Stimulated activated CD8-positive, alpha-beta memory T cell treated with anti-CD3 and anti-CD28 coated beads, Interleukin-12 subunit alpha, Interleukin-12 subunit beta, amount 100 ng/mL, for 24 hours (primary cell): ENCODE measurements around the gene ENO4.

Experiments used
- DNase-seq: peaks from one replicate; pipeline ENCODE4 v3.0.0-alpha.2; 2020; ENCODE audit errors: extremely low read depth

The ENO4 gene

GRCh38 chr10:116912162-116912561 is 62.9 kb downstream of the ENO4 start:
- DNase-seq, result no peak

- no peak for DNase-seq
Measured at GRCh38 chr10:116913695-116914094, 64.4 kb downstream of the ENO4 start.

GRCh38 chr10:116915340-116915739 is 66.0 kb downstream of the ENO4 start:
- DNase-seq, result no peak

- DNase-seq, result no peak
Measured at GRCh38 chr10:116917481-116917880, 68.2 kb downstream of the ENO4 start.

DNA sequence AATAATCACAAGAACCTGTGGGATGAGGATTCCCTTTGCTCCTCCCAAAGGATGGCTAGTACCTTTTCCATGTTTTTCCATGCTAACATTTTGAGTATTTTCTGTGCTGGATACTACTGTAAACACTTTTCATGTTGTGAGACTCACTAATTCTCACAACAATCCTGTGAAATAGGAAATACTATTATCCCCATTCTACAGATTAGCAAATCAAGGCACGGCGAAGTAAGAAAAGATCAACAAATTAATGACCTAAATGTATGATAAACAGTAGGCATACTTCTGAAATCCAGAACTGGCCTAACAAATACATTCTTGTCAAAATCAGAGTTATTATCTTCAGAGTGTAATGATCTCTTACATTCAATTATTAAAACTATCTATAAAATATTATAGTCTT is 69.3 kb downstream of the ENO4 start:
- no peak for DNase-seq

- no peak for DNase-seq
Measured at GRCh38 chr10:116919164-116919563, 69.9 kb downstream of the ENO4 start.

DNA sequence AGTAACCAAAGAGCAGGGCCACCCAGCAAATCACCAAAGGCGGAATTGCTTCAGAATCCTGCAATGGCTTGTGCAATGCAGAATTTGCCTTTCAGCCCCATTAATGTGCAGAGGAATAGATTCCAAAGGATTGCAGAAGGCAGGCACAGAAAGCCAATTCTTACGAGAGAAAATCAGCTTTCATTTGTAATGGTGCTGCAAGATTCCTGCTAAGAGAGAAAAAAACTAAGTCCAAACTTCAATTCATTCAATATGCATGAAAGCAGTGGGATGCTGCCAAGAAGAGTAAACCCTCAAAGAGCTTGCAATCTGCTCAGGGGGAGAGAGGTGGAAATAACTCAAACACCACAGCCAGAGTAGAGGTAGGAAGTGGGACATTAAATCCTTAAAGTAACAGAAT is 70.4 kb downstream of the ENO4 start:
- no peak for DNase-seq

GRCh38 chr10:116925056-116925455 is 75.8 kb downstream of the ENO4 start:
- no peak for DNase-seq

DNA sequence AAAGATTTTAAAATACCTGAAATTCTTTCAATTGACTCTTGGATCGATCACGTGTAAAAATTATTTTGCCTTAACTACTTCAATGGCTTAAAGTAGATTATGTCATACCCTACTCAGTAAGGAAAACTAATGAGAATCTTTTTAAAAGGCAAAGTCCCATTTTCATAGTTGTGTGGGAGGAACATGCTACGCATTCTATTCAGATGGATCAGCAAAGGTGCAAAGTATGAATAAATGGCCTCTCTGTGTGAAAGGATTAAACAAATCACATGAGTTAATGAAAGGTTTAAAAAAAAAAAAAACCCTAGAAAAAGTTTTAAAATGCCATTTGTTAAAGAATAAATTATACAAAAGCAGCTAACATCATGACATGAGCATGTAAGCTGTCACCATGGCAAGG is 77.1 kb downstream of the ENO4 start:
- DNase-seq, result no peak

DNA sequence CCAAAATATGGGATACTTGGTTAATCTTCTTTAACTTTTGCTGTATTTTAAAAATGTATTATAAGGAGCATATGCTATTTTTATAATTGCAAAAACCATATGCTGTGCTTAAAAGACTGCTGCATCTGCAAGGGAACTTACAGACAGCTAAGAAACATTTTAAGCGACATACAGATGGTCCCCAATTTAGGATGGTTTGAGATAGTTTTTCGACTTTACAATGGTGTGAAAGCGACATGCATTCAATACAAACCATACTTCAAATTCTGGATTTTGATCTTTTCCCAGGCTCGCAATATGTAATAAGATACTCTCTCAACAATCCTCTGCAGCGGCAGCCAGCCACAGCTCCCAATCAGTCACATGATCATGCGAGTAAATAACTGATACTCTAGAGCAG is 82.5 kb downstream of the ENO4 start:
- DNase-seq, result no peak
